Measurements from ENCODE around the gene ZDHHC14. TPM values are rescaled to one million over a fixed set of nuclear protein-coding genes. Genes with fewer than 3 reads are reported as not detected.

Gene ZDHHC14
- total RNA-seq, 1 experiment from 2014 or later = 3.2 TPM

- no peaks in the 10 kb centered on the region for H3K4me1 ChIP-seq (ENCODE audit: insufficient read depth, low read length, poor library complexity, severe bottlenecking)
- no TSS peak for BruUV-seq (replicated peaks)
- TF ChIP-seq, protein P1, sequence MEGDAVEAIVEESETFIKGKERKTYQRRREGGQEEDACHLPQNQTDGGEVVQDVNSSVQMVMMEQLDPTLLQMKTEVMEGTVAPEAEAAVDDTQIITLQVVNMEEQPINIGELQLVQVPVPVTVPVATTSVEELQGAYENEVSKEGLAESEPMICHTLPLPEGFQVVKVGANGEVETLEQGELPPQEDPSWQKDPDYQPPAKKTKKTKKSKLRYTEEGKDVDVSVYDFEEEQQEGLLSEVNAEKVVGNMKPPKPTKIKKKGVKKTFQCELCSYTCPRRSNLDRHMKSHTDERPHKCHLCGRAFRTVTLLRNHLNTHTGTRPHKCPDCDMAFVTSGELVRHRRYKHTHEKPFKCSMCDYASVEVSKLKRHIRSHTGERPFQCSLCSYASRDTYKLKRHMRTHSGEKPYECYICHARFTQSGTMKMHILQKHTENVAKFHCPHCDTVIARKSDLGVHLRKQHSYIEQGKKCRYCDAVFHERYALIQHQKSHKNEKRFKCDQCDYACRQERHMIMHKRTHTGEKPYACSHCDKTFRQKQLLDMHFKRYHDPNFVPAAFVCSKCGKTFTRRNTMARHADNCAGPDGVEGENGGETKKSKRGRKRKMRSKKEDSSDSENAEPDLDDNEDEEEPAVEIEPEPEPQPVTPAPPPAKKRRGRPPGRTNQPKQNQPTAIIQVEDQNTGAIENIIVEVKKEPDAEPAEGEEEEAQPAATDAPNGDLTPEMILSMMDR (conservative IDR thresholded peaks at IDR 0.05; ENCODE audit: low read depth, low read length) = no peak
- CTCF ChIA-PET = no interaction called here
- H3K36me3 ChIP-seq (ENCODE audit: insufficient read depth, low read length, poor library complexity, severe bottlenecking) = no peaks in the 10 kb centered on the region
- peaks cover 3% of the 10 kb centered on the region for H3K27me3 ChIP-seq (replicated peaks; ENCODE audit: insufficient read depth, low read depth, low read length, poor library complexity)
- no peak overlapping the region for H3K4me3 ChIP-seq (ENCODE audit: low read depth, low read length, poor library complexity, severe bottlenecking)
- POLR2A ChIA-PET (ENCODE audit: low non-redundant PET) = no interaction called here
- H3K9me3 ChIP-seq (ENCODE audit: low read depth, low read length, poor library complexity, severe bottlenecking) = no peaks in the 10 kb centered on the region
- no peak for DNase-seq (ENCODE audit: low spot score)
- intact Hi-C loops (cut with micrococcal nuclease; ENCODE audit: unreplicated experiment) = no loop called here
- no peak overlapping the region for H3K27ac ChIP-seq (ENCODE audit: low read depth, low read length, poor library complexity, severe bottlenecking)
Measured at GRCh38 chr6:157637516-157637915, 256.5 kb downstream of the ZDHHC14 start.

DNA sequence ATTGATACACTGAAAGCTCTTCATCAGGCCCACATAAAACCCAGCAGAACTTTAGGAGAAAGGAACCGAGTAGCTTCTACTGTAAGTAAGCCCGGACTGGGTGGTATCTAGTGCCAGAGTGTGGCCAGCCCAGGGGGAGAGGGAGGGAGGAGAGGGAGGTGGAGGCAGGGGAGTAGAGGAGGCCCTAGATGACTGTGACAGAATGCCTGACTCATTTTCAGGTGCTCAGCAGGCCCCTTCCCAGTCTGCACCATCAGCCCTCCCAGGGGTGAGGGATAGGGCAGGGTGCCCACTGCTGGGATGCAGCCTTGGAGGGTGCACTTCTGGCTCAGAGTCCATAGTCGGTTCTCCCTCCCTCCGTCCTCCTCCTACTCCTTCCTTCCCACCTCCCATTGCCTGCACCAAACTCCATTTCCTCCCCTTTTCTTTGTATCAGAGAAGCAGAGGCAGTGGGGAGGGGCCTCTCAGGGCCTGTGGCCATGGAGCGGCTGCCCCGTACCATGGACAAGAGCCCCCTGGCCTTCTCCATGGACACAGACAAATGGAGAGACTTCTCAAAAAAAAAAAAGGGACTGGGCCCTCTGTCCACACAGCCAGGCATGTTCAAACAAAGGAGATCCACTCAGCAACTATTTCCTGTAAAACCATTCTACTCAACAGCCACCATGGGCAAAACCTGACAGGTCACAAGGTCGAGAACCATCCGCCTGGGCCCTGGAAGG lies 257.1 kb downstream of the ZDHHC14 start:
- peaks cover 3% of the 10 kb centered on the region for H3K27me3 ChIP-seq (replicated peaks; ENCODE audit: insufficient read depth, low read depth, low read length, poor library complexity)
- DNase-seq (ENCODE audit: low spot score) = no peak
- no peak overlapping the region for H3K27ac ChIP-seq (ENCODE audit: low read depth, low read length, poor library complexity, severe bottlenecking)
- intact Hi-C loops (cut with micrococcal nuclease; ENCODE audit: unreplicated experiment) = no loop called here
- POLR2A ChIA-PET (ENCODE audit: low non-redundant PET) = no interaction called here
- H3K36me3 ChIP-seq (ENCODE audit: insufficient read depth, low read length, poor library complexity, severe bottlenecking) = no peaks in the 10 kb centered on the region
- no TSS peak for BruUV-seq (replicated peaks)
- H3K9me3 ChIP-seq (ENCODE audit: low read depth, low read length, poor library complexity, severe bottlenecking) = no peaks in the 10 kb centered on the region
- H3K4me3 ChIP-seq (ENCODE audit: low read depth, low read length, poor library complexity, severe bottlenecking) = no peak overlapping the region
- CTCF ChIA-PET = no interaction called here
- TF ChIP-seq, protein P1 (conservative IDR thresholded peaks at IDR 0.05; ENCODE audit: low read depth, low read length) = no peak
- no peak for TF ChIP-seq EZH2 (IDR thresholded peaks at IDR 0.05; ENCODE audit: borderline replicate concordance, low read depth, low read length, poor library complexity, severe bottlenecking)
- no peaks in the 10 kb centered on the region for H3K4me1 ChIP-seq (ENCODE audit: insufficient read depth, low read length, poor library complexity, severe bottlenecking)

- POLR2A ChIA-PET (ENCODE audit: low non-redundant PET) = no interaction called here
- Histone ChIP-seq H3K4me1 (ENCODE audit: insufficient read depth, low read length, poor library complexity, severe bottlenecking) (no peaks in the 10 kb centered on the region), H3K4me3 (ENCODE audit: low read depth, low read length, poor library complexity, severe bottlenecking) (no peak overlapping the region), H3K27ac (ENCODE audit: low read depth, low read length, poor library complexity, severe bottlenecking) (no peak overlapping the region), H3K36me3 (ENCODE audit: insufficient read depth, low read length, poor library complexity, severe bottlenecking) (no peaks in the 10 kb centered on the region), H3K27me3 (replicated peaks; ENCODE audit: insufficient read depth, low read depth, low read length, poor library complexity) (peaks cover 3% of the 10 kb centered on the region), H3K9me3 (ENCODE audit: low read depth, low read length, poor library complexity, severe bottlenecking) (no peaks in the 10 kb centered on the region)
- CTCF ChIA-PET = no interaction called here
- intact Hi-C loops (cut with micrococcal nuclease; ENCODE audit: unreplicated experiment) = no loop called here
- TF ChIP-seq EZH2 (IDR thresholded peaks at IDR 0.05; ENCODE audit: borderline replicate concordance, low read depth, low read length, poor library complexity, severe bottlenecking) = no peak
- TF ChIP-seq, protein P1 (conservative IDR thresholded peaks at IDR 0.05; ENCODE audit: low read depth, low read length) = no peak
- DNase-seq (ENCODE audit: low spot score) = no peak
- no TSS peak for BruUV-seq (replicated peaks)
Measured at GRCh38 chr6:157638779-157639178, 257.8 kb downstream of the ZDHHC14 start.

Data from A673 (cell line).